OCI-M1 (cell line): Measurements from ENCODE around the gene ADM2.

Experiments used
- DNase-seq: peaks from one replicate; lab custom pipeline; 2025; lab: John Stamatoyannopoulos, UW

Gene ADM2

DNA sequence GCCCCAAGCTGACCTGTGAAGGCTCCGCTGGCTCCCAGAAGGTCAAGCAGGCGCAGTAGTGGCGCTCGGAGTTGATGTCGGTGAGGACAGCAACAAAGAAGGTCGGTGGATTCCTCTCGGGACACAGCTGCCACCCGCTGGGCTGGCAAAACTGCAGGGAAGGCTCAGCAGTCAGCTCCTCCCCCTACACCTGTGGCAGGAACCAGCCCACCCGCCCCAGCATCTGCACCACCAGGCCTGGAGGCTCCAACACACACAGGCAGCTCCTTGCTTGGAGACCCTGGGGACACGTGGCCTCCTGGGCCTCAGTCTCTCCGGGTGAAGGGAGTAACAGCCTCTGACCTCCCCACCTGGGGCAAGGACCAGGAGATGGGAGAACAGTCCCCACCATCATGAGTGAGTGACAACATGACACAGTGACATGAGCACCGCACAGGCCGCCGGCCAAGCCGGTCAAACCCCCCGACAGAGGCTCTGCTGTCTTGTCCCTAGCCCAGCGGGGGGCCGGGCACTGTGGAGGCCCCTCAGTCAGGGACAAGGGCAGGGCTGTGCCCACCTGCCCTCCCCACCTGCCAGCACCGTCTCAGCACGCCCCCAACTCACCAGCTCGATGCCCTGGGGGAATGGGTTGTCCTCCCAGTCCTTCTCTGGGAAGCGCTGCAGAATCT is 13.4 kb upstream of the ADM2 start:
- DNase-seq = no peak

DNA sequence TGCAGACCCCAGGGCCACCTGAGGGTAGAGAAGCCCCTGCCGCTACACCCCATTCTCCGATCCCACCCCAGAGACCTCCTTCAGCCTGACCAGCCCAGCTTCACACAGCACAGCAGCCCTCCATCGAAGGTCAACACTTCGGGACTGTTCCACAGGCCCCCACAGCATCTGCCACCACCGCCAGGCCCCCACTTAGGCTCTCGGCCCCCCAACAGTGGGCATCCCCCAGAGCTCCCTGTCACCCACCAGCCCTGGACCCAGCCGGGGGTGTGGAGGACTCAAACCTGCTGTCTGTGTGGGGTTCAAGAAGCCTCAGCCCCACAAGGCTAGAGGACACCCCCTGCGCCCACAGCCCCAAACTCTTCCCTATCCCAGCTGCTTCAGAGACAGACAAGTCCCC is 12.7 kb upstream of the ADM2 start:
- DNase-seq = no peak

DNA sequence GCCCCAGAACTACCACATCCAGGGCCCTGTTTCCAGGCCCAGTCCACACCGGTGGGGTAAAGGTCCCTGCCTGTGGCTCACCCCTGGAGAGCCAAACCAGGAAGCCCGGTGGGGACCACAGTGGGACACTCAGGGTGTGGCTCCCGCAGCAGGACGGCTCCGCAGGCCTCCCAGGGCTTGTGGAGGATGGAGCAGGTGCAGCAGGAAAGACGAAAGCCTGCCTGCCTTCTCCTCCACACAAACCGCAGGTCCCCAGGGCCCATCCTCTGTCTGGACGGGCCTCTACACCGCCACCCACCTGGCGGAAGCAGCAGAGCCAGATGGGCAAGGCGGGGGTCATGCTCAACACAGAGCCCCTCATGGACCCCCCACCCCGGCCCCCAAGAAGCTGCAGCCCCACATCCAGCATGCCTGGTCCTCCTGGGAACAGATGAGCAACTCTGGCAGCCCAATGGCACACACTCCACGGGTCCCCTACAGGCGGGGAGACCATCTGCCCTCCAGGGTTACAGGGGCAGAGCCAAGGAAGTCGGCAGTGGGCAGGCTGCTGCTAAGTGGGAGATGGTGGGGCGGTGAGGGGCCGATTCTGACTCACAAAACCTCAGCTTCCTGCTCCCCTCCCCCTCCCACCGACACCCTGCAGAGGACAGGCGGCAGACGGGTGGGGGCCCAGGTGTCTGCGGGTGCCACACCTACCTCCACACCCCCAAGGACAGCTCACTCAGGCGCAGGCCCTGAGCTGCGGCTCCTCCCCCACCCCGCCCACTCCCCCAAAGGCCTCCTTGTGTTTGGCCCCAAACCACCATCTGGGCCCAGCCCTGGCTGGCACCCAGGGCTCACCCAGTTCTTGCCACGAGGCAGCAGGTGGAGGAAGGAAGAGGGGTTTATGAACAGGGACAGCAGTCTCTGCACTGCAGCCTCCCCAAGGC is 11.7 kb upstream of the ADM2 start:
- peak; percentile 37 for DNase-seq

DNA sequence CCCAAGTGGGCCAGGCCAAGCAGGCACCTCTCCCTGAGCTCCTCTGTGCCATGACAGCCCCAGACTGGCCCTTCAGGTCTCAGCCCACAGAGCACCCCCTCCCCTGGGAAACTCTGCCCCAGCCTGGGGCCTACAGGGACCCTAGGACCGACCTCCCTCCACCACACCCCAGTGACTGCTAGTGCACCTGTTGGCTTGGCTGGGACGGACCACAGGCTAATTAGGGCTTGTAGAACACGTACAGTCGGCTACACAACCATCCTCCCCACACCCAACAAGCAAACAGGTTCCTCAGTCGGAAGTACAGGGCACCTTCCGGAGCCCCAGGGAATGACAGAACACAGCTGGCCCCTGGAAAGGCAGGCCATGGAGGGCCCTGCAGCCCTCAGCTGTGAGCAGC is 10.9 kb upstream of the ADM2 start:
- no peak for DNase-seq

DNA sequence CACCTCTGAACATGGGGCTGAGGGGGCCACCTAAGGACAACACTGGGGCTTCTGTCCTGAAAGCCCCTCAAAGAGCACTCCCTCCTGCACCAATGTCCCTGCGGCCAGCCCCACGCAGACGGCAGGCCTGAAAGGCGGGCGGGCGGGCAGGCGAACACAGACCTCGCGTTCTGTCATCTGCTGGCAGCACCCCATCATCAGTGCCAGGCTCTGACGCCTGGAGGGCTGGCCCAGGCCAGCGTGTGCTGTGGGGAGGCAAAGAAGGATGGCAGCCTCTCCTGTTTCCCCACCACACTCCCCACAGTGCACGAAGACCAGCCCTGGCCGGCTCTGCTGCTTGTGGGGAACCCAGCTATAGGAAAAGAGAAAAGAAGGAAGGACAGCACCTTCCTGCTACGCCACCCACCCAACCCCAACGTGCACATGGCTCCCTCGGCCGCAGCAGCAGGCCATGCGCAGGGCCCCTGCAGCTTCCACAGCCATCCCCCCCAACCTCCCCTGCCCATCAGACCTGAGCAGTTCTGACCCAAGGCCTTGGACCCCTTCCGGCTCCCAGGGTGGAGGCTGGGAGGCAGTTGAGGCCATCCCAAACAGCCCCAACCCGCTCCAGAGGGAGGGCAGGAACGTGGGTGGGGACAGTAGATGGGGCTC is 10.0 kb upstream of the ADM2 start:
- DNase-seq = no peak

DNA sequence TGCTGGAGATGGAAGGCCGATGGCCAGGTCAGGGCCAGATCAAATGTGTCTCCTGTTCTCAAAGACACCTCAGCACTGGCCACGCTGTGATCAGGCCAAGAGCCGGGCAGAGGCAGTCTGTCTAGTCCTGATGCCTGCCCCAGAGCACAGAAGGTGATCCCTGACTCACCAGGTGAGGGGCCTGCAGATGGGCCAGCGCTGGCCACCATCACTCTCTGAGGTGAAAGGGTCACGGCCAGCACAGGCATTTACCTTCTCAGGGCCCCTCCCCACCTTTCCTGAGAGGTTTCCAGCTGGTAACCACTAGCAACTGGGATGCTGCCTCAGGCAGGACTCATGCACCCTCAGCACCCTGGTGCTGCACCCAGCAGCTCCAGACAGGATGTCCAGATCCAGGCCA is 9.4 kb upstream of the ADM2 start:
- no peak for DNase-seq

DNA sequence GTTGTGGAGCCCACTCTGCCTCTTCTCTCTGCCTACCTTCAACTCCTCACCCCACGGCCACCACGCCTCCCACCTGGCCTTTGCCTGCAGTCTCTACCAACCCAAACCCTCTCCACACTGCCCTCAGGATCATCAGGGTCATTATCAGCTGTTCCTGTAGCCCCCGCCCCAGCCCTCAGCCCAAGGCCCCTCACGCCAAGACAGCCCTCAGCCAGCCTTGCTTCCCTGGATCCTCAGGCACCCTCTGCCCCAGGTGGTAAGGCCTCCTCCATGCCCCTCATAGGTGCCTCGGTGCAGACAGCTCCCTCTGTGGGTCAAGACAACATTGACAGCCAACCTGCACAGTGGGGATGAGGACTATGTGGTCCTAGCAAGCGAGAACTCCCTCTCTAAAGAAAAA is 8.3 kb upstream of the ADM2 start:
- peak; percentile 15 for DNase-seq

DNA sequence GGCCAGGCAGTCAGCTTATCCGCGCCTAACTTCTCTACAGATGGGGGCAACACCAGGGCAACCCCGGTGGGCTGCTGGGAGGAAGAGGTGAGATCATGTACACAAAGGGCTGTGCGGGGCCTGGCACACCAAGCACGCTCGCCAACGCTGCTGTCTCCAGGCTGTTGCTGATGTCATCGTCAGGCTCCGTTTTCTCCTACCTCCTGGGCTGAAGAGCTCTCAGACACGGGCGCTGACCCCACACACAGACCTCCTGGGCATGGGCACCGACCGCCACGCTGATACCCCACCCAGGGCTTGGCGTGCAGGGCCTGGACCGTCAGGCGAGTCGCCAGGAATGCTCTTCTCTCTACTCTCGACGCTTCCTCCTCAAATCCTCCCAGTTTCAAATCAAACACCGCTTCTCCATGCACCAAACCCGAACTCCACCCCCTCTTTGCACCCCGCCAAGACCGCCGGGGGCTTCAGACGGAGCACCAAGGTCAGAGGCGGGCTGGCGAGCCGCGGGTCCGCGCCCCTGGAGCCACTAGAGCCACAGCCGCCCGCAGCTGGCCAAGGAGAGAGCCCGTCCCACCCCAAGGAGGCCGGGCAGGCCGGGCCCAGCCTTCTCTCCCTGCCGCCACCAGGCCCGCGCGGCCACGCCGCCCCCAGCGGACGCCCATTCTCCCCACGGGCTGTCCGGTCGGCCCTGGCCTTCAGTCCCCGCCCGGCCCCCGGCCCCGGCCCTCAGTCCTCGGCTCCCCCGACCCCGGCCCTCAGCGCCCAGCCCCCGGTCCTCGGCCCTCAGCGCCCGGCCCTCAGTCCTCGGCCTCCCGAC is 7.3 kb upstream of the ADM2 start:
- no peak for DNase-seq

DNA sequence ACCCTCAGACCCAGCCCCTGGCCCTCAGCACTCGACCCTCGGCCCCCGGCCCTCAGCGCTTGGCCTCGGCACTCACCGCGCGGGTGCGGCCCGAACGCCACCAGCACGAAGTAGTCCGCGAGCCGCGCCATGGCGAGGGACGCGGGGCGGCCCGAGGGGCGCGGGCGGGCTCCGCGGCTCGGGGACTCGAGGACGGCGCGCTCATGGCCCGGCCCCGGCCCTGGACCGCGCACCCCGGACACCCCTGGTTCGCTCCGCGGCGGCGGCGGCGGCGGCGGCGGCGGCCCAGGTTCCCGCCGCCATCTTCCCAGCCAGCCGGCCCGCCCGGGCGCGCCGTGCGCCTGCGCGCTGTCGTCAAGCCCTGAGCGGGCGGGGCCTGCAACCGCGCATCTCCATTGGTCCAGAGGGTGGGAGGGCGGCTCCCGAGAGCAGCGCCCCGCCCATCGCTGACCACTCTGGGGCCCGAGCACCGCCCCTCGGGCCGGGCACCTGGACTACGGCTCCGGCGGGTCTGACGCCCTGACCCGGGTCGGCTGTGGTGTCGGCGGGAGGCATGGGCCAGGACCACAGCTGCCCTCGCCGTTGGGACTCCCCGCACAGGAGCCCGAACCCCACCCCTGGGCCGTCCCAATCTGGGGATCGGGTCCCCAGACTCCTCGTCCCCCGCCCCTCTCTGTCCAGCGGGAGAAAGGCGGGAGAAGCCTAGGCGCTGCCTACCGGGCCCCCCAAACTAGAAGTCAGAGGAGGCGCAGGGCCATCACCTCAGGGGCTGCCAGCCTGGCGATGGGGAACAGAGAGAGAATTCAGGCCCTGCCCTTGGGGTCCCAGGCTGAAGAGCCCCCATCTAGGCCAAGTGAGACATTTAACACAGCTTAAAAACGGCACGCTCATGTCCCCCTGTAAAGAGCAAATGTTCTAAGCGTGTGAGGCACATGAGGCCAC is 6.4 kb upstream of the ADM2 start, which contains the start of gene SBF1:
Gene SBF1, minus strand, starts transcription at position 326 of the 942 bp plus-strand sequence. Its CDS starts 195 bp downstream, at position 131.
- DNase-seq = peak; percentile 94

DNA sequence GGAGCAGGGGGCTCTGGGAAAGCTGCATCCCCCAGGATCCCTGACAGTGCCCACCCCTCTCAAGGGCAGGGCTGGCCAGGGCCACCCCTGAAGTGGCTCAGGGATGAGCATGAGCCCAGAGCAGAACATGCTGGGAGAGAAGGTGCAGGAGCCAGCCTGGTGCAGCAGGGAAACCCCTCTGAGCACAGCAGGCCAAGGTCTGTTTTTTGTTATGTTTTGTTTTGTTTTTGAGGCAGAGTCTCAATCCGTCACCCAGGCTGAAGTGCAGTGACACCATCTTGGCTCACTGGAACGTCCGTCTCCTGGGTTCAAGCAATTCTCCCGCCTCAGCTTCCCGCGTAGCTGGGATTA is 5.7 kb upstream of the ADM2 start:
- DNase-seq = no peak

DNA sequence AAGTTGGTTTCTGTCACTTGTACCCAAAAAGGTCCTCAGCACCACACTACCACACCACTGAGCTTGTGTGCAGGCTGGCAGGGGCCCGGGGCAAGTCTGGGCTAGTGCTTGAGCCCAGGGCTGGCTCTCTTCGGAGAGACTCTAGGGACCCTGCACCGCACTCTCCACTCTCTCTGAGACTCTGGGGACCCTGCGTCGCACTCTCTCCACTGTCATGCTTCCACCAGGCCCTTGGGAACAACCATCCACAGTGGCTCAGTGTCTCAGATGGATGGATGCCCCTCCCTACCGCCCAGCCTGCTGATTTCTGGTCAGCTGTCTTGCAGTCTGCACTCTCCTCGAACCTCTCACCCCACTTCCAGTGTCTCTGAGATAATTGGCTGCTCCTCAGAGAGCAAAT is 4.5 kb upstream of the ADM2 start:
- no peak for DNase-seq

DNA sequence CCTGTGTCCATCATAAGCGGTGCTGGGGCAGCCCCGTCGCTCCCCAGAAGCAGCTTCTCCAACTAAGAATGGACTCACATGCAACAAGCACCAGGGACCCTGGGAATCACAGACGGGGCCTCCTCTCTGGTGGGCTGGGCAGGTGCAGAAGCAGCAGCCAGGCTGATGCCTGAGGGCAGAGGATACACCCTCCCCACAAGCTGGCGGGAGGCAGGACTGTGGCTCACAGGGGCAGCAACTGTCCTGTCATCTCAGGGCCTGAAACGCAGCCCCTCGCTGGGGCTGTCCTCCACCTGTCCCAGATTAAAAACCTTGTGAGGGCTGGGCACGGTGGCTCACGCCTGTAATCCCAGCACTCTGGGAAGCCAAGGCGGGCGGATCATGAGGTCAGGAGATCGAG is 3.4 kb upstream of the ADM2 start:
- DNase-seq = no peak

DNA sequence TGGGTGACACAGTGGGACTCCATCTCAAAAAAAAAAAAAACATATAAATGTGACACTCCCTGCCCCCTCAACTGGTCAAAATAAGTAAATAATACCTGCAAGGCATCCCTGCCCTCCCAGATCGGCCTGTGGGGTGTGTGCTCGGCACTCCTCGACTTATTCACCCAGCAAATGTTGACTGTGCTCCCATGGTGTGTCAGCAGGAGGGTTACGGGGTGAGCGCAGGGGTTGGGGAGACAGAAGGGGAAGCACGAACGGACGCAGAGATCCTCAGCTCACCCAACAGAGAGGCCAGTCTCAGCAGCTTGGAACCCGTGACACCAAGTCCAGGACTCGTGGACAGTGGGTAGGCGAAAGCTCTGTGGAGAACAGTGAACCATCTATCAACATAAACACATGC is 1.6 kb upstream of the ADM2 start:
- no peak for DNase-seq

DNA sequence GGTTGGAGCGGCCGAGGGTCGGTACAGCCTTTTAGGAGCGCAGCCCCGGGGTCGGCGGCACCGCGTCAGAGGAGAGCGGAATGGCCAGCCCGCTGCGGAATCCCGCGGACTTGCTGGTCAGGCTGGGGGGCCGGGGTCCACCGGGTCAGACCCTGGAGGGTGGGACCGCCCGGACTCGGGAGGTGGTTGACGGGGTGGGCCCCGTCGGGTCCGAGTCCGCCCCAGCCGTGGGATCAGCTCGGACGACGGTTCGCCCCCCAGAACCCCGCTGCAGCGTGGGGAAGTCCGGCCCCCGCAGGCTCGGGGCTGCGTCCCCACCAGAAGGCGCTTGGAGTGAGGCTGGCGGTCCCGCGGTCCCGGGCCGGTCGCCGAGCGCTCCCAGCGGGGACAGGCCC is 301 bp upstream of the ADM2 start:
- DNase-seq = no peak

DNA sequence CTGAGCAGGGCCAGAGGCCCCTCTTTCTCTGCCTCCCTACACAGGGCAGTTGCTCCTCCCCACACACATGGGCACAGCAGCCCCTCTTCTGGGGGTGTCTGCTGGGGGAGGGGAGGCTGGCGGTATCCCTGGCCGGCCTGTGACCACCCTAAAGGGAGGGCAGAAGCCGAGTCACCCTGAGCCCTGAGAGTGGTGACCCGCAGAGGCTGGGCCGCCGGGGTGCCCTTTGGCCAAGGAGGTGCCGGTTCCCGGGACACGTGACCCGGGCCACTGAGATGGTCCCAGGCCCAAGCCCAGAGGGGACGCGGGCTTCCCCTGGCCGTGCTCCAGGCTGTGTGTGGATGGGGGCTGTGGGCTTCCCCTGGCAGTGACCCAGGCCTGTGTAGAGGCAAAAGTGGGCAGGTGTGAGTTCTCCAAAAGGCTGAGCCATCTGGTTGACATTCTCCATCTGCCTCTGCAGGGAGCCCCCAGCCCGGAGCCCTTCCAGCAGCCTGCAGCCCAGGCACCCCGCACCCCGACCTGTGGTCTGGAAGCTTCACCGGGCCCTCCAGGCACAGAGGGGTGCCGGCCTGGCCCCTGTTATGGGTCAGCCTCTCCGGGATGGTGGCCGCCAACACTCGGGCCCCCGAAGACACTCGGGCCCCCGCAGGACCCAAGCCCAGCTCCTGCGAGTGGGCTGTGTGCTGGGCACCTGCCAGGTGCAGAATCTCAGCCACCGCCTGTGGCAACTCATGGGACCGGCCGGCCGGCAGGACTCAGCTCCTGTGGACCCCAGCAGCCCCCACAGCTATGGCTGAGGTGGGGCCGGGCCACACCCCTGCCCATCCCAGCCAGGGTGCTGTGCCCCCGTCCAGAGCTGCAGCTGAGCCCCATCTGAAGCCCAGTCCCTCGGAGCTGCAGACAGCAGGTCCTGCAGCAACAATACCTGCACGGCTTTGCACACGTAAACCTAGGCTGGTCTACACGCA is 1.0 kb downstream of the ADM2 start:
- no peak for DNase-seq

DNA sequence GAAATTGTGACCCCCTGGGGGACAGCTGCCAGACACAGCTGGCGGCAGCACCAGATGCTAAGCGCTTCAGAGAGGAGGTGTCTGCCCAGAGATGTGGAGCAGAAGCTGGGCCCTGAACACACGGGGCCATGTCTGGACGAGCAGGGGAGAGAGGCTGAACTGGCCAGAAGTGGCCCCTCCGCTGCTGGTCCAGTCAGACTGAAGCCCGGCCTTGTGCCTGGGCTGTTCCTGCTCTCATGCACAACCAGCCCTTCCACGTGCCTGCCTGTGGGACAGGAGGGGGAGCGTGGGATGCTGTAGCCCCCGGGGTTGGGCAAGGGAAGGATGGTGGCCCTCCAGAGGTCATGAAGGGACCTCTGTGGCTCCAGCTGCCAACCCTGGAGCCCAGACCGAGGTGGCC is 1.8 kb downstream of the ADM2 start:
- DNase-seq = no peak

DNA sequence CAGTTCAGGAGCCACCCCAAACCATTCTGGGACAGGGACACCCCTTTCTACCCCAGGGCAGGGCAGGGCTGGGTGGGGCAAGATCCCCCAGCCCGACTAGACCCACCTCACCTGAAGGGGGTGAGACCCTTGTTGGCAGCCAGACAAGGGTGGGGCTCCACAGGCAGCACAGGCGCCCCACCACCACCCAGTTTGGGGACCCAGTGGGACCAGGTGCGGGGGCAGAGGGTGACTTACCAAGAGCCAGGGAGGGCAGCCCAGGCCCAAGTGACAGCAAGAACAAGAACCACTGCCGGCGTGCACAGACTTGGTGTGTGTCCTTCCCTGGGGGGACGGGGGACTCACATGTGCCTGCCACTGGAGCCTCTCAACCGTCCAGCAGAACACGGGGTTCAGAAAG is 2.2 kb downstream of the ADM2 start:
- DNase-seq = no peak

DNA sequence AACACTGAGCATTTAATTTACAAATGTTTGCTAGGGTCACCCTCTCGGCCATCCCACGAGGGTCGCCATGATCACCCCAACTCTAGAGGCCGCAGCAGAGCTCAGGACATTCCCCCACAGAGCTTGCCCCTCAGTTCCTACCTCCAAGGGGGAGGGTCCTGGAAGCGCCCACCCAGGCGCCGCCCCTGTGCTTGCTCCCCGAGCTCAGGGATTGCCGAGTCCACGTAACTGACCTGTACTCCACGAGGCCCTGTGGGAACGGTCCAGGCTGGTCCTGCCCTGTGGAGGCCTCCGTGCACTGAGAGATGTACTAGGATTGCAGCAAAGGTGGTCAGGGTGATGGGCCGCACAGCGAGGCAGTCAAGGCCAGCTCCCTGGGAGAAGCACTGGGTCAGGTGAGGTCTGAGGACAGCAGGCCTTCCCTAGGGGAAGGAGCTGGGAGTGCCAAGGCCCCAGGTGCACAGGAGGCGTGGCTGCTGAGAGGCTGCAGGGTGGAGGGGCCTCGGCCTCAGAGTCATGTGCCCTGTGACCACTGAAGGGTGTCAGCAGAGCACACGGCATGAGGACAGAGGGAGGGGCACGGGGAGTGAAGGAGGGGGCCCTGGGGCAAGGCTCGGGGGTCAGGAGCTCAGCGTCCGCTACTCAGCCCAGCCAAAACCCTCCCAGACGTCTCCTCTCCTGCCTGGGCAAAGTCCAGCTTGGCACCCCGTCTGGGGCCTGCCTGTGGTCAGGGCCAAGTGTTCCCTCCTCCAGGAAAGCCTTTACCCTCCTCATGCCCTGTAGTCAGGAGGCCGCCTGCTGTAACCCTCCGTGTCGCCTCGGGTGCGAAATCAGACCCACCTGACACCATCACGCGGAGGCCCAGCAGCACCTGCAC is 2.9 kb downstream of the ADM2 start:
- DNase-seq = no peak
